Loucy (cell line): ENCODE measurements around the gene PANK2.

Experiments
- EZH2phosphoT487 ChIP-seq: fragments of 200-600 bp; IDR thresholded peaks from 2 replicates; pipeline ENCODE4 v1.6.1; 2018; ENCODE audit warnings: antibody characterized with exemption, mild to moderate bottlenecking, moderate library complexity, borderline replicate concordance
- TF ChIP-seq, protein P1 (sequence below): fragments of 200-600 bp; sonication (generic); conservative IDR thresholded peaks from 2 replicates; pipeline ENCODE4 v1.5.1; 2014; ENCODE audit warnings: mild to moderate bottlenecking, antibody characterized with exemption, low read length

GRCh38 chr20:3914446-3914845, 25.3 kb downstream of the PANK2 start:
- TF ChIP-seq, protein P1, sequence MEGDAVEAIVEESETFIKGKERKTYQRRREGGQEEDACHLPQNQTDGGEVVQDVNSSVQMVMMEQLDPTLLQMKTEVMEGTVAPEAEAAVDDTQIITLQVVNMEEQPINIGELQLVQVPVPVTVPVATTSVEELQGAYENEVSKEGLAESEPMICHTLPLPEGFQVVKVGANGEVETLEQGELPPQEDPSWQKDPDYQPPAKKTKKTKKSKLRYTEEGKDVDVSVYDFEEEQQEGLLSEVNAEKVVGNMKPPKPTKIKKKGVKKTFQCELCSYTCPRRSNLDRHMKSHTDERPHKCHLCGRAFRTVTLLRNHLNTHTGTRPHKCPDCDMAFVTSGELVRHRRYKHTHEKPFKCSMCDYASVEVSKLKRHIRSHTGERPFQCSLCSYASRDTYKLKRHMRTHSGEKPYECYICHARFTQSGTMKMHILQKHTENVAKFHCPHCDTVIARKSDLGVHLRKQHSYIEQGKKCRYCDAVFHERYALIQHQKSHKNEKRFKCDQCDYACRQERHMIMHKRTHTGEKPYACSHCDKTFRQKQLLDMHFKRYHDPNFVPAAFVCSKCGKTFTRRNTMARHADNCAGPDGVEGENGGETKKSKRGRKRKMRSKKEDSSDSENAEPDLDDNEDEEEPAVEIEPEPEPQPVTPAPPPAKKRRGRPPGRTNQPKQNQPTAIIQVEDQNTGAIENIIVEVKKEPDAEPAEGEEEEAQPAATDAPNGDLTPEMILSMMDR = no peak
- no peak for TF ChIP-seq EZH2phosphoT487
